IPS-18a (cell line): ENCODE results near the gene GRAMD4.

ENCODE experiments used
- H3K27ac ChIP-seq: one replicate; pipeline ENCODE4 v1.5.1; 2013; ENCODE audit warnings: low read length
- H3K27me3 ChIP-seq: one replicate; pipeline ENCODE4 v1.6.1; 2013; ENCODE audit warnings: mild to moderate bottlenecking, low read length; ENCODE audit not compliant: control insufficient read depth, insufficient read depth
- H3K36me3 ChIP-seq: one replicate; pipeline ENCODE4 v1.6.1; 2013; ENCODE audit warnings: low read depth, low read length; ENCODE audit not compliant: control insufficient read depth
- H3K4me1 ChIP-seq: one replicate; pipeline ENCODE4 v1.6.1; 2013; ENCODE audit warnings: low read depth, low read length; ENCODE audit not compliant: control insufficient read depth
- H3K4me3 ChIP-seq: one replicate; pipeline ENCODE4 v1.5.1; 2013; ENCODE audit warnings: low read length
- H3K9ac ChIP-seq: one replicate; pipeline ENCODE4 v1.6.1; 2013; ENCODE audit warnings: mild to moderate bottlenecking, low read length, moderate library complexity
- H3K9me3 ChIP-seq: one replicate; pipeline ENCODE4 v1.6.1; 2013; ENCODE audit warnings: low read depth, low read length; ENCODE audit not compliant: control insufficient read depth

The GRAMD4 gene

DNA sequence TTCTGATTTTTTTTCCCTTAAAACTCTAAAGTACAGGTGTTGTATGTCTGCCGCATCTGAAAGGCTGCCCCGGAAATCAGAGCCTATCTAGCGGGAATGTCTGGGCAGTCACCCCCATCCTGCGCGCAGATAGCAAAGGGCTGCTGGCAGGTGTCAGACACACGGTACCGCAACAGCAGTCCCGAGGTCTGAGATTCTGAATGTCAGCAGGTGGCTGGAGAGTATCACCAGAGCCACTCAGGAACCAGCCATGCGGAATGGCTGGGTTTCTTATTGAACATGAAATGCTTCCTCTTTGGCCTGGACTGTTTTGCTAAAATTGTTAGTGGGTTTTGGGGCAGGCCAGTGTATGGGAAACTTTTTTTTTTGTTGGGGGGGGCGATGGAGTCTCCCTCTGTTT is 64.5 kb downstream of the GRAMD4 start:
- no peaks in the 10 kb centered on the region for H3K9me3 ChIP-seq
- no peaks in the 10 kb centered on the region for H3K27me3 ChIP-seq
- peaks cover 26% of the 10 kb centered on the region for H3K36me3 ChIP-seq
- no peak overlapping the region for H3K4me3 ChIP-seq
- H3K4me1 ChIP-seq, result no peaks in the 10 kb centered on the region
- H3K27ac ChIP-seq, result no peak overlapping the region
- H3K9ac ChIP-seq, result no peak overlapping the region

DNA sequence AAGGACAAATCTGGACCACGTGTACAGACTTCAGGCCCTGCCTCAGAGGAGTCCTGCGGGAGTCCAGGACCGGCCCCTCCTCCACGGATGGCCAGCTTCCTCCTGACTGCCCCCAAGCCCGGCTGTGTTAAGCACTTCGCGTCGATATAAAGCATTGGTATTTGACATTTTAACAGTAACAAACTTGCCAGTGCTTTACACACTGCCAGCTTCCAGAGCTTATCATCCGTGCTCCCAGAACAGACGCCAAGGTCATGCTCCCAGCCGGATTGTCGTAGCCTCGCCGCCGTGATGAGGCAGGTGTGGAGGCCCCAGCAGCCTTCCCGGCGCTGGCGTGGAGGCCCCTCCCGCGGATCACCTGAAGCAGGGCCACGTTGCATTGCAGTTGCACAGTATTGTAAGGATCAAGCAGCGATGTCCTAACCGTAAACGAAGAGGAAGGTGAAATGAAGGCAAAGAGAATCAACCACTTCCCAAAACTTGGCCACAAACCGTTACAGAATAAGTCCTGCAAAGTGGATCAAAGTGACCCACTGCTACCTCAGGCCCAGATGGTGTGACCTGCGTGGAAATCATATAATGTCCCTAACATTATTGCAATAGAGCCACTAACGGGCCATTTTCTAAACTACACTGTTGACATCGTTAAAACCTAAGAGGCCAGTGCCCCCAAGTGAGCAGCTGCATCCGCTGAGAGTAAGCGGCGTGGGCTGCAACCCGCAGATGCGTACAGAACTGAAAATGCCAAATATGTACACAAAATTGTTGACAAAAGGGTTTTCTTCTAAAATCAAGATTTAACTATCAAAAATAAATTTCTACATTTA is 66.2 kb downstream of the GRAMD4 start:
- Histone ChIP-seq H3K9me3 (no peaks in the 10 kb centered on the region), H3K27me3 (no peaks in the 10 kb centered on the region), H3K27ac (no peak overlapping the region), H3K4me3 (no peak overlapping the region), H3K9ac (no peak overlapping the region), H3K36me3 (peaks cover 38% of the 10 kb centered on the region), H3K4me1 (no peaks in the 10 kb centered on the region)

DNA sequence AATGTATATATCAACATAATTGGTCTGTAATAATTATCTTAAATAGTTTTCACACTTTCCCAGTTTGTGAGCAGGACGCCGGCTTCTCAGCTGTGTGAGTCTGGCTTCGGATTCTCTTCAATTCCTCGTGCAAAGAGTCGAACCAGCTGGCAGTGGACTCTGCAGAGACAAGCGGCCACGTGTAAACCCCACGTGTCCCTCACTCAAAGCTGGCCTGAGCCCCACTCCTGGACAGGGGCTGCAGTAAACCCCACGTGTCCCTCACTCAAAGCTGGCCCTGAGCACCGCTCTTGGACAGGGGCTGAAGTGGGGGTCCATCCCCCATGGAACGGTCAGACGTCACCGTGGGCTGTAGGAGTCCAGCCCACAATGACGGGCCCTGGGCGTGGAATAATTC is 66.9 kb downstream of the GRAMD4 start:
- H3K36me3 ChIP-seq, result peaks cover 42% of the 10 kb centered on the region
- no peak overlapping the region for H3K9ac ChIP-seq
- H3K4me3 ChIP-seq, result no peak overlapping the region
- H3K27me3 ChIP-seq, result no peaks in the 10 kb centered on the region
- H3K27ac ChIP-seq, result no peak overlapping the region
- H3K4me1 ChIP-seq, result no peaks in the 10 kb centered on the region
- no peaks in the 10 kb centered on the region for H3K9me3 ChIP-seq

DNA sequence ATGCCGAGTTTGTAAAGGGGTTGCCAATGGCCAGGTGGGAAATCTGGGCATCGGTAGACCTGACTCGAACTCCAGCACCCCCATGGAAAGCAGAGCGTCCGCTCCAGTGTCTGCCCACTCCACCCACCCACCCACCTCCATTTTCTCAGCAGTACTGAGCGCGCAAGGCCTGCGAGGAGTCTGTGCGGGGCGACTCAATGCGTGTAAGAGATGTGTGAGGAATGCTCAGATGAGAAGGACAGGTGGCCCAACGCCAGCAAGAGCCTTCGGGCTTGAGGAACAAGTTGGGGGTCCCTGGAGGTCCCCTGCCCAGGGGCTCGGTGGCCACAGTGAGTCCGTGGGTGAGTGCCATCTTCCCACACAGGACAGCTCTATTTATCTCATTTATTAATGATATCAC is 67.3 kb downstream of the GRAMD4 start:
- Histone ChIP-seq H3K4me1 (no peaks in the 10 kb centered on the region), H3K27ac (no peak overlapping the region), H3K36me3 (peaks cover 42% of the 10 kb centered on the region), H3K9ac (no peak overlapping the region), H3K9me3 (no peaks in the 10 kb centered on the region), H3K27me3 (no peaks in the 10 kb centered on the region), H3K4me3 (no peak overlapping the region)

DNA sequence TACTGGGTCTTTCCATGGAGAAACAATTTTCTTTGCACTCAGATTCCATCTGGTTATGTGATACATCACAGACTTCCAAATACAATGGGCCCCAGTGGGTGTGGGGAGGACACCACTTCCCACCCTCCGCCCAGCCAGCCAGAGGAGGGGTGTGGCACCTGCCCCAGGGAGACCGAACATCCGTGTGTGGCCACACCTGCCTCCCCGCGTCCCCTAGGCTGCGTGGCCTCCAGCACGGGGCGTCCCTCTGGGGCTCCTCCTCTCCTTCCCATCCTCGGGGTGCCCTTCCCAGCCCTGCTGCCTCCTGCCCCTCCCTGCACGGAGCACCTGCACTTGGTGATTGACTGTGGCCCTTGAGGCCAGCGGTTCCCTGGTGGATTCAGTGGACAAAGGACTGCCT is 68.8 kb downstream of the GRAMD4 start:
- no peak overlapping the region for H3K4me3 ChIP-seq
- no peak overlapping the region for H3K9ac ChIP-seq
- H3K9me3 ChIP-seq, result no peaks in the 10 kb centered on the region
- H3K27me3 ChIP-seq, result no peaks in the 10 kb centered on the region
- H3K36me3 ChIP-seq, result peaks cover 42% of the 10 kb centered on the region
- no peak overlapping the region for H3K27ac ChIP-seq
- H3K4me1 ChIP-seq, result no peaks in the 10 kb centered on the region

DNA sequence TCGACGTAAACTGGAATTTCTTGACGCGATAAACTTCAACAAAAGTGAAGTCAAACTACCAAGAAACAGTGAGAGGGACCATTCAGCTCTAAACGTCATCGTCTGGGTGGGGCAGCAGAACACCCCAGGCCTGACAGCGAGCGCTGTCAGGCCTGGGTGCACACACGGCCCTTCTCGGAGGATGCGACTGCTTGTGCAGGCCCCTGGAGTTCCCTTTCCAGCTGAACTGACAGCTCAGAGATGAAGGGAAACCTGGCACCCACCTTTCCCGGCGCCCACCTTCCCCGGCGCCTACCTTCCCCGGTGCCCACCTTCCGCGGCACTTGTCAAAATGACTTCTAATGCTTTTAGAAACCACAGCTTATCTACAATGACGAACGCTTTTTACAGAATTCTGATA is 70.0 kb downstream of the GRAMD4 start:
- Histone ChIP-seq H3K4me3 (no peak overlapping the region), H3K9me3 (no peaks in the 10 kb centered on the region), H3K4me1 (no peaks in the 10 kb centered on the region), H3K27me3 (no peaks in the 10 kb centered on the region), H3K36me3 (peaks cover 48% of the 10 kb centered on the region), H3K27ac (no peak overlapping the region), H3K9ac (no peak overlapping the region)

DNA sequence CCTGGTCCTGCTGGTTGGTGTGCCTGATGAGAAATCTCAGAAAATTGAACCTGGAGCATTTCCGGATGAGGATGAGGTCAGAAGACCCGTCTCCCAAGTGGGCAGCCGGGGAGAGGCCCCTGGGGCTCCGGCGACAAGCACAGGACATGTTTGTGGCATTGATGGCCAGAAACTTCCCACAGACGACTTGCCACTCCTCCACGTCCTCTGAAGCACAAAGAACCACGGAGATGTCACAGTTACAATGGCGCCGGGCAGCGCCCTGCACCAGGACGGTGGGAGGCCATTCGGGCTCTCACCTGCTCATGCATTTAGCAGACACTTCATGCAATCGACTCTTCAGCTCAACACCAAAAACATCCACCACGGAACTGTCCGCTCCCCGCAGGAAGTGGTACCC is 71.4 kb downstream of the GRAMD4 start:
- Histone ChIP-seq H3K27ac (no peak overlapping the region), H3K4me1 (no peaks in the 10 kb centered on the region), H3K9me3 (no peaks in the 10 kb centered on the region), H3K9ac (no peak overlapping the region), H3K27me3 (no peaks in the 10 kb centered on the region), H3K4me3 (no peak overlapping the region), H3K36me3 (peaks cover 44% of the 10 kb centered on the region)

DNA sequence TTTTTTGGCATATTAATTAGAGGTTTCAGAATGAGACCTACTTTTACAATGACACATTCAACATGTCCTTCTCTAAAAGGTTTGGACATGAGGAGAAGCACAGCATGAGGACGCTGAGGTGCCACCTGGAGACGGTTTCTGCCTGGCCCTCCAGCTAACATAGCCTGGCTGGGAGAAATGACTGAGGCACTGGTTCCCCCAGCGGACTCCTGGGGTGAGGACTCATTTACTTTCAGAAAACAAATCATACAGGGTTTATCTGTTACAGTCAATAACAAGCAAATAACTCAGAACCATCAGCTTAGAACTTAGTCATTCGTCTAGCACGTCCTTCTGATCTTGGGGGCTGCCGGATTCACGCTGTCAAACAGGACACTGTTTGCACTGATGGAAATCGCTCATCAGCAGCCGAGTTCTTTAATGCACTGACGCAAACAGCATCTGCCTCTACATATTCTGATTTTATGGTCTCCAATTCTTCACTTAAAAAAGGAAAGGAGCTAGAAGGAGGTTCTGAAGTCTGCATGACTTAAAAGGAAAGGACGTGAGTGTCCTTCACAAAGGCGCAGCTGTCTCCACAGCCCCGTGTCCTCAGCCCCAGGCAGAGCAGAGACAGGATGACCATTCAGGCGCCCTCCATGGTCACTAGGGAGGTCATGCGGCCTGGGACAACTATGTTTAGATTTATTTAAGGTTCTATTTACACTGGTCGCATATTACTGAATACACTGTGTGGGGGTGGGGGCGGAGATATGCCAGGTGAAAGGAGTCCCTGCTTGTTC is 73.6 kb downstream of the GRAMD4 start:
- H3K36me3 ChIP-seq, result peaks cover 40% of the 10 kb centered on the region

DNA sequence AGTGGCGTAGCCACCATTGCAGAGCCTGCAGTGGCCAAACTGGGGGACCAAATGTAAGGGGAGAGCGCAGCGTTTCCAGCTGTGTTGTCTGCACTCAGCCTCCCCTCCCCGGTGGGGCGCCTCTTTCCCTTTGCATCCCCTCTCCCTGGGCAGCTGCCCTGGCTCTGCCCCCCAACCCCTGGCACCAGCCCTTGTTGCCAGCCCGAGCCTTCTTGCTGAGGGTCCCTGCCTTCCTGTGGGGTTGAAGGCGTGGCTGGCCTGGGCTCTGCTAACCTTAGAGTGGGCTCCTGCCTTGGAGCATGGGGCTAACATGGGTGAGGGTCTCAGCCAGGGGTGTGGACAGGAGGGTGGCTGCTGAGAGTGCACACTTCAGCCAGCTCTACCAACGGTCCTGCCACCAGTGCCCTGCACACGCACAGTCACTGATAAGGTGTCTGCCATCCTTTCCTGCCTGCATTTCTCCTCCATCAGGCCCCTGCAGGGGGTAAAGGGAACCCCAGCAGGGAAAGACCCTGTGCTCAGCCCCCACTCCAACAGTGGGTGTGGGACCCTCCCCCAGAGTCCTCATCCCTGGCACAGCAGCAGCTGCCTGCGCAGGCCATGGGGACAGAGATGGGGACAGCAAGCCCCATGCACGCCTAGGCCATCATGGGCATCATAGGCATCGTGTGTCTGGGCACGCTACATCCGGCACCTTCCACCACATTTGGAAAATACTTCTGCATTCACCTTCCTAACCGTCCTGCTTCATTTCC is 74.4 kb downstream of the GRAMD4 start:
- Histone ChIP-seq H3K9me3 (no peaks in the 10 kb centered on the region), H3K4me1 (no peaks in the 10 kb centered on the region), H3K4me3 (no peak overlapping the region), H3K27ac (no peak overlapping the region), H3K9ac (no peak overlapping the region), H3K36me3 (peaks cover 47% of the 10 kb centered on the region), H3K27me3 (no peaks in the 10 kb centered on the region)

More for the DNA sequence above, 73.6 kb downstream of the GRAMD4 start:
- H3K9ac ChIP-seq, result no peak overlapping the region
- no peak overlapping the region for H3K4me3 ChIP-seq
- no peaks in the 10 kb centered on the region for H3K9me3 ChIP-seq
- no peaks in the 10 kb centered on the region for H3K27me3 ChIP-seq
- no peak overlapping the region for H3K27ac ChIP-seq
- H3K4me1 ChIP-seq, result no peaks in the 10 kb centered on the region

DNA sequence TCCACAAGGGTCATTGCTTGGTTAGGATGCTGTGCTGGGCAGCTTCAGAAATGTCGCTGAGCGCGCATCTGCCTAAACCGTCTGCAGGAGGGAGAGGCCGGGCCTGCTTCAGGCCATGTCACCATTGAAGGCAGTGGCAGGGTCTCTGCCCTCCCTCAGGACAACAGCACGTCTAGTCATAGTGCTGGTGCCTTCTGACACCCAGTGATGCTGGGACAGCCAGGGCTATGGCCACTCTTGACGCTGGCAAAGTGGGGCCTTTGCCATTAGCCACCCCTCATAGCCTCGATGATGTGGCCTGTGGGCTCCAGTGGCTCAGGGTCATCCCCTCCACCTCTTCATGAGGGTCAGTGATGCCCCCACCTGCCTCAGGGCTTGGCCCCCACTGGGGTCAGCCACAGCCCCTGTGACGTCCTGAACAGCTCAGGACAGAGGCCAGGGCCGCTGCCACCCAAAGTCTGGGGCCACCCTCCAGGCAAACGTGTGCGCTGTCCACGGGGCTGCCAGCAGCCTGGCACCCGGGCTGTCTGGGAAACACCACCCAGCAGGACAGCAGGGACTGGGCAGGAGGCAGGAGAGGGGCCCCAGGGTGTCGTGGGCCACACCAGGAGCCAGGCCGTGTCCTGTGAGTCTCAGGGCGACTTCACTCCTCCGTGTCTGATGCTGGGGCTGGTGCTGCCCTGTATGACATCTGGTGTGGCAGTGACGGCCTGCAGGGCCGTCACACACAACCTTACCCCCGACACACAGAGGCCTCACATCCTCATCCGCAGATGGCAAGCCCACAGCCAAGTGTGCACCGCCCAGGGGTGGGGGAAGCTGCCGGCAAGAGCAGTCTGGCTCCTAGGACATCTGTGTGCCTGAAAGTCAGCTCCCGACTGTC is 75.4 kb downstream of the GRAMD4 start:
- H3K27ac ChIP-seq, result no peak overlapping the region
- no peak overlapping the region for H3K9ac ChIP-seq
- H3K4me3 ChIP-seq, result no peak overlapping the region
- H3K27me3 ChIP-seq, result no peaks in the 10 kb centered on the region
- H3K9me3 ChIP-seq, result no peaks in the 10 kb centered on the region
- H3K4me1 ChIP-seq, result no peaks in the 10 kb centered on the region
- H3K36me3 ChIP-seq, result peaks cover 42% of the 10 kb centered on the region

DNA sequence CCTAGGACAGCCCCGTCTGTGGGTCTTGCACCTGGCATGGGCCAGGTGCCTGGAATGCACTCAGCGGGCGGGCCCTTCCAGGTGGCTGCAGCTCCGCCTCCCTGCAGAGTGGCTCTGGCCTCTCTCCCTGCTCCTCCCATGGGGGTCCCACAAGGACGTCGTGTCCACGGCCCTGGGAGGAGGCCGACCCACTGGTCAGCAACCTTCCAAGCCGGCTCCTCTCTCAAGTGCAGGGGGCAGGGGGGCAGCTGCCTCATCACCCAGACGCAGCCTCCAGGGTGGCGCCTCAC is 76.0 kb downstream of the GRAMD4 start:
- Histone ChIP-seq H3K36me3 (peaks cover 45% of the 10 kb centered on the region), H3K9me3 (no peaks in the 10 kb centered on the region), H3K27me3 (no peaks in the 10 kb centered on the region), H3K4me3 (no peak overlapping the region), H3K27ac (no peak overlapping the region), H3K9ac (no peak overlapping the region), H3K4me1 (no peaks in the 10 kb centered on the region)
